Thymus (tissue), 11 donors: Measurements from ENCODE around the gene ARF1. TPM values are rescaled to one million over a fixed set of nuclear protein-coding genes. Genes with fewer than 3 reads are reported as not detected.

Experiments
- DNase-seq, 9 donors: peaks; one replicate each; pipeline ENCODE4 v3.0.0-alpha.2; 2013; ENCODE audit warnings: low spot score in 9 of 9, low read depth in 6 of 9, missing footprints in 1 of 9
- H3K27ac ChIP-seq, 2 donors: one replicate each; pipeline ENCODE4 v1.5.1; 2013; ENCODE audit warnings: control low read depth in 1 of 2, low read depth in 1 of 2, low read length in 1 of 2, mild to moderate bottlenecking in 1 of 2, moderate library complexity in 1 of 2
- H3K27me3 ChIP-seq, 2 donors: one replicate each; pipeline ENCODE4 v1.5.1; 2013; ENCODE audit warnings: low read length in 1 of 2; ENCODE audit not compliant: control insufficient read depth in 2 of 2, insufficient read depth in 1 of 2
- H3K36me3 ChIP-seq, 2 donors: one replicate each; pipeline ENCODE4 v1.5.1; 2013; ENCODE audit warnings: low read length in 1 of 2, mild to moderate bottlenecking in 1 of 2, moderate library complexity in 1 of 2; ENCODE audit not compliant: control insufficient read depth in 2 of 2, insufficient read depth in 2 of 2
- H3K4me1 ChIP-seq, 2 donors: one replicate each; pipeline ENCODE4 v1.5.1; 2013; ENCODE audit warnings: low read length in 2 of 2; ENCODE audit not compliant: control insufficient read depth in 2 of 2, insufficient read depth in 2 of 2
- H3K4me3 ChIP-seq, 2 donors: one replicate each; pipeline ENCODE4 v1.5.1; 2013; ENCODE audit warnings: low read length in 2 of 2, control low read depth in 1 of 2, mild to moderate bottlenecking in 1 of 2
- H3K9me3 ChIP-seq, 2 donors: one replicate each; pipeline ENCODE4 v1.5.1; 2013; ENCODE audit warnings: low read length in 1 of 2, mild to moderate bottlenecking in 1 of 2; ENCODE audit not compliant: control insufficient read depth in 2 of 2, insufficient read depth in 1 of 2
- WGBS: extraction: QIAGEN DNeasy Blood & Tissue Kit; methylation state at CpG from one replicate; pipeline ENCODE4 v1.1.7; 2013; 5-methylcytosine and 5-hydroxymethylcytosine counted together
- polyA plus RNA-seq: library from polyadenylated mRNA; stranded (reverse); fragments of 200-250 nt; gene quantifications from one replicate; pipeline ENCODE4 v1.2.3, GENCODE V29; 2013
- total RNA-seq: library from RNA; stranded (reverse); fragments of 120-200 nt; gene quantifications from one replicate; pipeline ENCODE4 v1.2.4, GENCODE V29; 2013
- donor health status: healthy.

ARF1 gene
- total and polyA plus RNA-seq, 2 donors: 133 to 227 TPM

DNA sequence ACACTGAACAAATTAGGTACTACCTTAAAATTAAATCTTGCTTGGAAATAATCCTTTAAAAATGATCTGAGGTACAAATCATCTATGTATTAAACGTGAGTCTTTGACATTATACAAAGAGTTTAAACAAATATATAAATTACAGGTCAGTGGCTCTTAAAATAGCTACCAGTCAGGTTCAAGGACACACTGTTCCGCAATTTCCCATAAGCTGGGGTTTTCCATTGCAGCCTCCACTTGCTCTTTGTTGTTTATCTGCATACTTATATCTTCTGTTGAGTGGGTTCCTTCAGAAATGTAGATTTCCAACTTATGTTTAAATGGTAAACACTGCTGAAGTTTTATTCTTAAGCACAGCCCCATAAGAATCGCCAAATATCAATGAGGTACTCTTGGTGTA, 32.3 kb downstream of the ARF1 start:
- H3K9me3 ChIP-seq: peaks cover 0 to 5% of the 10 kb centered on the region in 2 donors
- 93% methylated on average over 3 of the region's 3 CpGs for WGBS
- H3K4me3 ChIP-seq: no peak overlapping the region
- H3K27ac ChIP-seq: no peak overlapping the region
- no peaks in the 10 kb centered on the region for H3K36me3 ChIP-seq
- DNase-seq: no peak
- H3K4me1 ChIP-seq: peaks cover 4 to 5% of the 10 kb centered on the region in 2 donors
- H3K27me3 ChIP-seq: no peaks in the 10 kb centered on the region

DNA sequence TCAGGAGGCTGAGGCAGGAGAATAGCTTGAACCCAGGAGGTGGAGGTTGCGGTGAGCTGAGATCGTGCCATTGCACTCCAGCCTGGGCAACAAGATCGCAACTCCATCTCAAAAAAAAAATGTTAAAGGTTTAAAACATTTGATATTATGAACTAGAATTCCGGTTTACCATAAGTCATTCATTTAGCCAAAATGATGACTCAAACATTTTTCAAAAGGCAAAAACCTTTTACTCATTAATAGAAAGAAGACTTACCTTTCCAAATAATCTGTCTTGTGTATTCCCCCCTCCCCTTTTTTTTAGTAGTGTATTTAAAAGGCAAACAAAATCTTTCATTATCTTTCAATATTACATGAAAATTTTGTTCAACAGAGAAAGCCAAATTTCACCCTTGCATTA, 34.8 kb downstream of the ARF1 start:
- 98% methylated on average over 4 of the region's 4 CpGs for WGBS
- Histone ChIP-seq H3K27me3 (no peaks in the 10 kb centered on the region), H3K36me3 (no peaks in the 10 kb centered on the region)

DNA sequence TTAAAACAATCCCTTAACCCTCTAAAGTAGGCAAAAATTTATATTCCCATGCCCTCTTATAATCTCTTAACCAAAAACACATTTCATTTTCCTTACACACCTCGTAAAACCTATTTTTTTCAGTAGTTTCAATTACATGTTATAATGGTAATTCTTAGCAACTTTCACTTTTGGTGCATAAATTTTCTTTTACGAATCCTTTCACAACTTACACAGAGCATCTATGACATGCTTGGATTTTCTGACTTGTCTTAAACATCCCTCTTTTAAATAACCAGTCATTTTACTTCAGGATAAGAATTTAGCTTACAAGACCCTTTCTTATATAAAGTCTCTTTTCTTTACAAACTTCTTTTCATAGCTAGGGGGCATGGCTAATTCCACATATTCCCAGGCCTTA, 35.5 kb downstream of the ARF1 start:
- H3K27ac ChIP-seq: no peak overlapping the region
- no peak overlapping the region for H3K4me3 ChIP-seq
- H3K36me3 ChIP-seq: no peaks in the 10 kb centered on the region
- H3K9me3 ChIP-seq: peaks cover 0 to 5% of the 10 kb centered on the region in 2 donors
- DNase-seq: no peak
- H3K4me1 ChIP-seq: no peaks in the 10 kb centered on the region
- 91% methylated on average over 2 of the region's 2 CpGs for WGBS
- peaks cover 0 to under 1% of the 10 kb centered on the region in 2 donors for H3K27me3 ChIP-seq

More for the DNA sequence above, 34.8 kb downstream of the ARF1 start:
- DNase-seq: no peak
- Histone ChIP-seq H3K4me1 (no peaks in the 10 kb centered on the region), H3K4me3 (no peak overlapping the region), H3K9me3 (peaks cover 0 to 5% of the 10 kb centered on the region in 2 donors), H3K27ac (no peak overlapping the region)

DNA sequence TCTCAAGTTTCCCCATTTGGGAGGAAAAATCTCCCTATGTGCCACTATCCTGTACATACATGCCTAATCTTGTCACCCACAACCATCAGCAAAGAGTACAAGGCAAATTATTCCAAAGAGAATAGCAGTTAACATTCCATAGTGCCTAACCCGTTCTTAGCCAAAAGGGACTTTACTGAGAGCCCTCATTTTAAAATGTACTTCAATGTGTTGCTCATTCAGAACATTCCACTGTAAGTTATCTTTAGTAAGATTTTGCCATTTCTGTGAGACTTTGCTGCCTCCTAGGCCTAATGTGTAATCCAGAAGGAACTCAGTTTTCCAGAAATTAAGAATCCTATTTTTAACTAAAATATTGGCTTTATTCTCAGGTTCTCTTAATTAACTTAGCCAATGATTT, 37.8 kb downstream of the ARF1 start:
- peaks cover 0 to 5% of the 10 kb centered on the region in 2 donors for H3K9me3 ChIP-seq
- no peak overlapping the region for H3K27ac ChIP-seq
- no peaks in the 10 kb centered on the region for H3K36me3 ChIP-seq
- H3K4me1 ChIP-seq: no peaks in the 10 kb centered on the region
- WGBS: 91% methylated on average over 1 of the region's 1 CpG
- peaks cover 0 to 5% of the 10 kb centered on the region in 2 donors for H3K27me3 ChIP-seq
- DNase-seq: no peak
- H3K4me3 ChIP-seq: no peak overlapping the region

DNA sequence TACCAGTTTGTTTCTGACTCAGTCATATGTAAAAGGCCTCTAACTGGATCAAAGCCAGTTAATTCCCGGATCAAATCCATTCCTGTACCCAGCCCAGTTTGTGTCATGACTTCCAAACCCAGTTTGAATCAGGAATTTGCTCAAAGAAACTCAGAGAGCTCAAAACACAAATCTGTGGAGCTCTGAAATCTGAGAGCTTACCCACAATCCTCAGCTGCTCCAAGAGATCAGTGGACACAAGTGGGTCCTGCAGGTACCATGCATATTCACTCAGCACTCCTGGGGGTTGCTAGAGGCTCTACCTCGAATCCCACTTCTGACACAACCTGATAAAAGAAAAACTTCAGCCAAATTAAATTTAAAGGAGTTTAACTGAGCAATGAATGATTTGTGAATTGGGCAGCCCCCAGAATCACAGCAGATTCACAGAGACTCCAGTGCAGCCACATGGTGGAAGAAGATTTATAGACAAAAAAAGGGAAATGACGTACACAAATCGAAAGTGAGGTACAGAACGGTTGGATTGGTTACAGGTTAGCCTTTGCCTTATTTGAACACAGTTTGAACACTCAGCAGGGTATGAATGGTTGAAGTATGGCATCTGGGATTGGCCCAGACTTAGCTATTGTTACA, 38.5 kb downstream of the ARF1 start:
- H3K9me3 ChIP-seq: peaks cover 0 to 5% of the 10 kb centered on the region in 2 donors

DNA sequence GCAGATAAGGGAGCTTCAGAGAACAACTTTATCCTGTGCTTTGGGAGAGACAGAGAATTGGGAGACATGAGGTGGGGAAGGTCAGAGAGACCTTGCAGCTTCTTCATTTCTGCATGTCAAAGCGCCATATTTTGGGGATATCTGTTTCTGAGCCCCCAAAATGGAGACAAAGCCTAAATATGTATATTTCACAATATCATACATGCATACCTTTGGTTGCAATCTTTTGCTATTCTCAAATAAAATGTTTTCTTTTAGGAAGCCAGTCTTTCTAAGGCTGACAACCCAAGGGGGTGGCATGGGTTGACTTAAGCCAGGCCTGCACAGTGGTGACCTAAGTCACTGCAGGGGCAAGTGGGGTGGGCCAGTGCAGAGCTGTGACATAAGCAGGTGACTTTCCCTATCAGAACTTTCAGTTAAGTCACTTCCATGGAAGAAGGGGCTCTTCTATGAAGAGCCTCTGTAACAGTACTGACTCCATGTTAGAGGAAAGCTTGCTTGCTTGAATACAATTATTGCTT, 40.5 kb downstream of the ARF1 start:
- peaks cover 0 to 5% of the 10 kb centered on the region in 2 donors for H3K27me3 ChIP-seq
- 90% methylated on average over 1 of the region's 1 CpG for WGBS
- DNase-seq: no peak
- H3K4me1 ChIP-seq: no peaks in the 10 kb centered on the region
- H3K36me3 ChIP-seq: no peaks in the 10 kb centered on the region
- H3K4me3 ChIP-seq: no peak overlapping the region
- no peak overlapping the region for H3K27ac ChIP-seq
- H3K9me3 ChIP-seq: peaks cover 0 to 5% of the 10 kb centered on the region in 2 donors

More for the DNA sequence above, 38.5 kb downstream of the ARF1 start:
- H3K4me1 ChIP-seq: no peaks in the 10 kb centered on the region
- no peak for DNase-seq
- peaks cover 0 to 5% of the 10 kb centered on the region in 2 donors for H3K27me3 ChIP-seq
- WGBS: 52% methylated on average over 5 of the region's 5 CpGs
- no peak overlapping the region for H3K27ac ChIP-seq
- no peaks in the 10 kb centered on the region for H3K36me3 ChIP-seq
- no peak overlapping the region for H3K4me3 ChIP-seq

DNA sequence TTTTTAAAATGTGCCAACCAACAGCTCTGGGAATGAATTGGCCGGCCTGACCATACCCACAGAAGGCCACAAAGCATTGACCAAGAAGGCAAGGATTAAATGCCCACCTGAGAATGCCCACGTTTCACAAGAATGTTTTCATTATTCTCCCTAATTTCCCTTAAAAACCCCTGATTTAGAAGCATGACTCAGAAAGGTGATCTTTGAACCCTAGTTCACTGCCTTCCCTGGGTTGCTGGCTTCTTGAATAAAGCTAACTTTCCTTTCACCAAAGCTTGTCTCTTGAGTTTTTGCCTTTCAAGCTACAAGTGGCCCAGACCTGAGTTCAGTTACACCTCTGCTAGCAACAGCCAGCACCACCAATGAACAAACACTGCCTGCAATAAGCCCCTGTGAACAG, 41.0 kb downstream of the ARF1 start:
- peaks cover 0 to 5% of the 10 kb centered on the region in 2 donors for H3K27me3 ChIP-seq
- H3K4me1 ChIP-seq: no peaks in the 10 kb centered on the region
- no peak overlapping the region for H3K27ac ChIP-seq
- H3K9me3 ChIP-seq: peaks cover 0 to 3% of the 10 kb centered on the region in 2 donors
- DNase-seq: no peak
- H3K4me3 ChIP-seq: no peak overlapping the region
- H3K36me3 ChIP-seq: no peaks in the 10 kb centered on the region
- 90% methylated on average over 2 of the region's 2 CpGs for WGBS

DNA sequence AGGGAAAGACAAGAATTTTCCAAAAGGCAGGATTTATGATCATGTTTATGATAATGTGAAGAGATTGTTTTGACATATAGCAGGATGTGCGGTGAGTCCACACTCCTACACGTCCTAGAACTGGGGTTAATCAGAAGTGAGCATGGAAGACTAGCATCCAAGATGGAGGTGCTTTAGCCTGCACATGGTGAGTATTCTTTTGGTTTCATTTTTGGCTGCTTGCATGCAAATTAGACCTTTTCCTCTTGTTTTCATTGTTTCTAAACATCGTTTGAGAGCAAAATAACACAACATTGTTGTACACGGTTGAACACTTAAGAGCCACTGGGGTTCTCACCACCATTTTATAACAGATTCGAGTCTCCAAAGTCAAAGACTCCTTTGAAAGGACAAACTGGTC, 42.7 kb downstream of the ARF1 start:
- no peaks in the 10 kb centered on the region for H3K36me3 ChIP-seq
- DNase-seq: no peak
- 89% methylated on average over 5 of the region's 5 CpGs for WGBS
- no peaks in the 10 kb centered on the region for H3K9me3 ChIP-seq
- H3K4me3 ChIP-seq: no peak overlapping the region
- no peaks in the 10 kb centered on the region for H3K4me1 ChIP-seq
- H3K27ac ChIP-seq: no peak overlapping the region
- H3K27me3 ChIP-seq: peaks cover 0 to 7% of the 10 kb centered on the region in 2 donors

DNA sequence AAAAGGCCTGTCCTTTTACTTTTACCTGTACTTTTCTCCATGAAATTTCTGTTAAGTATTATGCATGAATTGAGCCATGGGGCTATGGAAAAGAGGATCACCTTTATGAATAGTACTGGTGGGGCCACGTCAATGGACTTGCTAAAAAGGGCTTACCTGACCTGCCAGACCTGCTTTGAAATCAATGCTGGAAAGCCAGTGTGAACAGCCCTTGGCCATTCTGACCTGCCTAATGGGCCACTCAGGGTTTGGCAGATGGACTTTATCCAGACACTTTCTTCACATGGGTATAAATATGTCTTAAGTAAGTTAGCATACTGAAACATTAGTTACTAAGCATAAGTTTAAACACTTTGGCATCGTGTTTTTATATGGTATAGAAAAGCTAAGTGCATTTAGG, 49.3 kb downstream of the ARF1 start:
- whole genome bisulfite sequencing: 93% methylated on average over 2 of the region's 2 CpGs
- Histone ChIP-seq H3K4me1 (peaks cover 2 to 9% of the 10 kb centered on the region in 2 donors), H3K36me3 (no peaks in the 10 kb centered on the region), H3K27me3 (peaks cover 0 to 10% of the 10 kb centered on the region in 2 donors), H3K9me3 (no peaks in the 10 kb centered on the region), H3K27ac (no peak overlapping the region), H3K4me3 (no peak overlapping the region)
- DNase-seq: no peak
